DMS53 treated with DMSO at 0.1 percent for 48 hours (cell line): ENCODE results near the gene COL4A6.

ENCODE experiments used
- DNase-seq: peaks from one replicate; lab custom pipeline; 2025; ENCODE audit not compliant: unreplicated experiment; lab: John Stamatoyannopoulos, UW

The COL4A6 gene

GRCh38 chrX:108217876-108218275, 220.3 kb downstream of the COL4A6 start:
- DNase-seq = no peak

DNA sequence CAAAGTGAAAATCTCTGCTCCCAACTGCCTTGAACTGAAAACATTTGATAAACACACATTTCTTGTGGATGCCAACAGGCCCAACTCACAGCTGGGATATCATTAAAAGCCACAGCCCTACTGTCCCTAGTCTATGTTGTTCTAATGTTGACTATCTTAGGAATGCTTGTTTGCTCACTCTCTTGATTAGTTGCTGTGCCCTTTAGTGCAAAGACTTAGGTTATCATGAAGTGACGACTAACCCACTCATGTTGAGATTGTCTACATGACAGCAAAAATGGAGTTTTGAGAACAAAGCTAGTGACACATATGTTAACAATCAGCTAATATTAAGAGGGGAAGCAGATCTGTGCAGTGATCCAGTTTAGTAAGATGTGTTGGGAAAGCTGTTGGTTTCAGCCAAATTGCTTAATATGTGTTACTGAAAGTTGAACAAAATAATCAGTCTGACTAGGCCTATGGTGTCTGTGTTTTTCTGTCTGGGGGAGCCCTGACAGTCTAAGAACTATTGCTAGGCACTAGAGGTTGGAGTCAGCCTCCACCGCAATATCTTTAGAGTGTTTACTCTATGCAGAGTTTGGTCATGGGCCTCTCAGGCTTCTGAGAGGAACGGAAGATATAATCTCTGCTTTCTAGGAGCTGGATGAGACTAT, 221.2 kb downstream of the COL4A6 start:
- DNase-seq = no peak

DNA sequence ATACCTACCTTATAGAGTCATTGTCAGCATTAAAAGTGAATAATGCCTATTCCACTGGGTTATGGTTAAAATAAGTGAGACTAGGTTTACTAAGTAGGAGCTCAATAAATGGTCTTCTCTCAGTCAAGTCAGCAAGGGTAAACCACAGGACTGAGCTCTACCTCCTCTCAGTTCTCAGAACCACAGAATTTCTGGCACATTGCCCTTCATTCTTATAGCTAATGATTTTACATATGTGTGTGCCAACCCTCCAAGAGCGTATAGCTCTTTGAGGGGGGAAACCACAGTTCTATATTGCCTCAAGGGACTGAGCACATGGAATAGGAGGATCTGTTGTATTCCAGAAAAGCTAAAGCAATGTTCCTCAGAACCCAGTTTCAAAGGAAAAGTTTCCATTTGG, 221.8 kb downstream of the COL4A6 start:
- DNase-seq = no peak

DNA sequence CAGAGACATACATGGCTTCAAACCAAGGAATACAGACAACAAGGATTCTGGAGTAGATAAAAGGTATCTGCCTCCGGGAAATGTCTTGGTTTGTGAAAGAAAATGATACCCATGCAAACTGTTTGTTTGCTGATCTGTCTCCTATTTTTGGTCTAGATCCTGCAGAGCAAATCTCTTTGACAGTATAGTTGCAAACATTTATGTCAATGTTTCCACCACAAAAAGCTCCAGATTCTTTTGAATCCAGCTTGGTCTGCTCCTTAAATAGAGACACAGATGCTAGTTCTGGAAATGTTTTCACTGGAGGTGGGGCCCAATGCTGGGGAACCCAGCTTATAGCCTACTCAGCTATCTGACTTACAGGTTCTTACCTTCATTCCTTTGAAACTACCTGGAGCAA, 226.9 kb downstream of the COL4A6 start:
- DNase-seq = no peak

GRCh38 chrX:108209006-108209554, 229.1 kb downstream of the COL4A6 start:
- DNase-seq = no peak

DNA sequence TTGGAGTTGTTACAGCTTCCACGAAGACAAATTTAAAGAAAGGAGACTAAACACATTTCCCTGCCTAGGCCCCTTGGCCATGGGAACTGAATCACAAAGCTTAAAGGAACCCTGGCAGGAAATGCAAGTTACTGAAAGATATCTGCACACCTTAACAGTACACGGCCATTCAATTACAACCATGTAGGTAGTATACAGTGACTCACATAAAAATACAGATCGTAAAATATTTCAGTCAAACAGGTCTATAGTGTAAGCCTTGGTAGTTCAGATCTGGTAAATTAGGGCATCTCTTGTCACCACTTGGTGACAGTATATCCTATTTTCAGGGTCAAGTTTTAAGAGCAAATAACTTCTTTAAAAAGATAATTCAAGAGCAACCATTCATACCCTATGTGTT, 234.7 kb downstream of the COL4A6 start:
- no peak for DNase-seq

DNA sequence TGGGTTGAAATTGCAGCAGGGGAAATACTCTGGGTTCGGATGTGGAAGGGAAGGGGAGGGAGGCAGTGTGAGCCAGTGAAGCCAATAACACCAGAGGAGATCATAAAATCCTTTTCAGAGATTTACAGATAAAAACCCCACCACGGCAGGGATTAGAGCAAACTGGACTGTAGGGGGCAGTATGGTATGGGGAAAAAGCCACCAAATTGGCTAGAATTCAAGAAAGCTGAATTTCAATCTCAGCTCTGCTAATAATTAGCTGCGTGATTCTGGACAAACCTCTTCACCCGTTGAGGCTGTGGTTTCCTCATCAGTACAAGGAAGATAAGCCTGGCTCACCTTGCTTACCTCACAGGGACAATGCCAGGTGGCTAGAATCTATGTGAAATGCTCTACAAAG, 238.5 kb downstream of the COL4A6 start:
- peak; percentile 6 for DNase-seq

- DNase-seq = no peak
Observed at GRCh38 chrX:108199041-108199440, 239.2 kb downstream of the COL4A6 start.

DNA sequence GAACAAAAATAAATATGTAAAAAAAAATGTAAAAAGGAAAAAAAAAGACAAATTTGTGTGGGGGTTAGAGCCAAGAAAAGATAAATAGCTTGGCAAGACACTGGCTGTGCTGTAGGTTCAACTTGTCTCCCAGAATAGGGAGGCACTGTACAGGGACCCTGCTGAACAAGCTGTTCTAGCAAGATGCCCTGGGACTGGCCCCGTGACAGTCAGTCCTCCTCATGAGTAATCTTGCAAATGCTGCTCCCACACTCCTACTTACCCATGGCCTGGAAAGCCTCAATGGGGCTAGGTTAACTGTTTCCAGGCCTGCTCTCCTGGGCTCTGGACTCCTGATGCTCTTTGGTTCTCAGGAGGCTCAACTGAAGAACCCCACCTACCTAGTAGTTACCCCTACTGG, 239.8 kb downstream of the COL4A6 start:
- no peak for DNase-seq

DNA sequence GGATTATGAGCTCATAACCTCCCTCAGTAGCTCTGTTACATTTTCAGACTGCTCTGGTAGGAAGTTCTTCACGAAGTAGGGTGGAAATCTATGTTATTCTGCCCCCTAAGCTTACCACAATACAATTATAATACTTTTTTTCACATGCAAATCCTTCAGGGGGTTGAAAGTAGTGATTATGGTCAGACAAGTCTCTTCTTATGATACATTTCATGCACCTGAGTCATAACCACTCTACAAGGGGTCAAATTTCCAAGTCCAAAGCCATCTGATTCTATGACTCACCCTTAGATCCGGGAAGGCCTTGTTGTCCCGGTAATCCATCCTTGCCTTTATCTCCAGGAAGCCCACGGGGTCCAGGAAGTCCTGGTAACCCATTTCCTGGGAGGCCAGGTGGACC, 251.4 kb downstream of the COL4A6 start:
- DNase-seq = peak; percentile 80

- no peak for DNase-seq
Observed at GRCh38 chrX:108178143-108178498, 260.1 kb downstream of the COL4A6 start.

GRCh38 chrX:108177351-108178142, 260.7 kb downstream of the COL4A6 start:
- no peak for DNase-seq

DNA sequence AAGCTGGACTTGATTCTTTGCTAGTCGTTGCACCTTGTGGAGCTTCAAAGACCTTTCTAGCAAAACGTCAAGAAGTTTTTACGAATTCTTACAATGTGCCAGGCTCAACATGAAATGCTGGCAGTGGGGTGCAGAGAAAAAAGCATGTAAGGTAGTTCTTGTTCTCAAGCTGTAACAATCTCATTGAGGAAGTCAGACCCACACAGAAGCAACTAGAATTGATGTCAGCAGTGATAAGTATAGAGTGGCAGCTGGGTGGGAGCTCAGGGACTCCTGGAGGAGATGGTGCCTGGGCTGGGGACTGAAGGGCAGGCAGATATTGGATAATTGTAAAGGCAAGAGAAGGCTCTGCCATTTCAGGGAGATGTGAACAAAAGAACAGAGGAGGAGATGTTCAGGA, 264.3 kb downstream of the COL4A6 start:
- no peak for DNase-seq

- no peak for DNase-seq
Observed at GRCh38 chrX:108171671-108172070, 266.6 kb downstream of the COL4A6 start.

DNA sequence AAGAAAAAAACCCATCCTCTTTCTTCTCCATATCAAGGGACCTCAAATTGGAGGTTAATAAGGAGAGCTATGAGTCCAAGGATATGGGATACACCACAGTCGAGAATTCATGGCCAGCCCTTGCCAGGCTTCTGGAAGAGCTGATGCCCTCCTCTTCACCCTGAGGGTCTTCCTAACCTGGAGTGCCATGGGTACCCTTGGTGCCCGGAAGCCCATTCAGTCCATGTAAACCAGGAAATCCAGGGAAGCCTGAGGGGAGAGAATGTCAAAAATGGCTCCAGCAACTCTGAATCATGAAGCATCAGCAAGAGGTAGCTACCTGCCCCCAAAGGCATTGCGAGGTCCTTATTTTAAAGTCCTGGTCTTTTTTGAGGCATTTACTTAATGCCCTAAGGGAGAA, 268.5 kb downstream of the COL4A6 start:
- DNase-seq = no peak

DNA sequence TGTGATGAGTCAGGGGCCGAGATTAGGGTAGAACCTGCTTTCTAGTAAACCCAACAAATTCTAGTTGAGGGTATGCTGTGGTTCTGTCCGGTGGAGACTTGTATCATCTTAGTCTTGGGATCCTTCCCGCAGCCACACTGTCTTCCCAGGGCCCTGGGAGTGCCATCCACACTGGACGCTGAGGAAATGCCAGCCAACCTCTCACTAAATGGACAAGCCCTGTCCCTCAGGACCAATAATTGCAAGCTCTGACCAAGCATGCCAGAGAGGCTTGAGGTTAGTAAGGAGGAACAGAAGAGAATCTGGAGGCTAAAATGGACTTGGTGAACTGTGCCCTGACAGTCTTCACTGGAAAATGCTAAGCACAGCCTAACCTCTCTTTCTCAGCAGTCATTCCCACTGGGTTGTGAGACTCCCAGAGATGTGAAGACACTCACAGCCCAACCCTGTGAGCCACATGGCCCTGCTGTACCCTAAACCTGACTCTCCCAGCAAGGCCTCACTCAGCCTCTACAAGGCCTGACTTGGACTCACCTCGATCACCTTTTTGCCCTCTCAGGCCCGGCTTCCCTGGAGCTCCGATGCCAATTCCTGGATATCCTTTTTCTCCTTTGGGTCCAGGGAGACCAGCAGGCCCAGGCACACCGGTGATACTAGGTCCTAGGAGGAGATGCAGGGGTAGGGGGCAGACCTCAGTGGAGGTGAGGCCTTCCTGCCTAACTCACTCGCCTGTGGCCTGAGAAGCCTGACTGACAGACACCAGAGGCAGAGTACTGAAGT, 269.1 kb downstream of the COL4A6 start:
- DNase-seq = no peak

DNA sequence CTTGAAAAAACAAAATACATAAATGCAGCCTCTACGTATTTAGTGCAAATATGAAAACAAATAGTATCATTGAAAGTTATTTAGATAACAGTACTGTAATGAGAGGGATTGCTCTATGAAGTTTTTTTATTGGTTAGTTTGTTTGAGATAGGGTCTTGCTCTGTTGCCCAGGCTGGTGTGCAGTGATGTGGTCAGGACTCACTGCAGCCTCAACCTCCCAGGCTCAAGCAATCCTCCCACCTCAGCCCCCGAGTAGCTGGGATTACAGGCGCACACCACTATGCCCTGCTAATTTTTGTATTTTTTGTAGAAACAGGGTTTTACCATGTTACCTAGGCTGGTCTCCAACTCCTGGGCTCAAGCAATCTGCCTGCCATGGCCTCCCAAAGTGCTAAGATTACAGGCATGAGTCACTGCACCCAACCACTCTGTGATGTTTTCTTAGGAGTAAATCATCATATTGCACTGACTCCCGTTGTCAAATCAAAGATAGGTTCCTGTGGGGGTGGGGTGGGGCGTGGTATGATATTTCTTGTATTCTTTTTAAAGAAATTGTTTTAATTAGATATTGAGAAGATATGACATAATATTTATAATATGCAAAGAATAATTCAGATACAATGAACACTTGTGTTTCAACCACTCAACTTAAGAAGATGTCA, 270.9 kb downstream of the COL4A6 start:
- no peak for DNase-seq

- DNase-seq = peak; percentile 44
Observed at GRCh38 chrX:108165383-108166111, 272.7 kb downstream of the COL4A6 start.

DNA sequence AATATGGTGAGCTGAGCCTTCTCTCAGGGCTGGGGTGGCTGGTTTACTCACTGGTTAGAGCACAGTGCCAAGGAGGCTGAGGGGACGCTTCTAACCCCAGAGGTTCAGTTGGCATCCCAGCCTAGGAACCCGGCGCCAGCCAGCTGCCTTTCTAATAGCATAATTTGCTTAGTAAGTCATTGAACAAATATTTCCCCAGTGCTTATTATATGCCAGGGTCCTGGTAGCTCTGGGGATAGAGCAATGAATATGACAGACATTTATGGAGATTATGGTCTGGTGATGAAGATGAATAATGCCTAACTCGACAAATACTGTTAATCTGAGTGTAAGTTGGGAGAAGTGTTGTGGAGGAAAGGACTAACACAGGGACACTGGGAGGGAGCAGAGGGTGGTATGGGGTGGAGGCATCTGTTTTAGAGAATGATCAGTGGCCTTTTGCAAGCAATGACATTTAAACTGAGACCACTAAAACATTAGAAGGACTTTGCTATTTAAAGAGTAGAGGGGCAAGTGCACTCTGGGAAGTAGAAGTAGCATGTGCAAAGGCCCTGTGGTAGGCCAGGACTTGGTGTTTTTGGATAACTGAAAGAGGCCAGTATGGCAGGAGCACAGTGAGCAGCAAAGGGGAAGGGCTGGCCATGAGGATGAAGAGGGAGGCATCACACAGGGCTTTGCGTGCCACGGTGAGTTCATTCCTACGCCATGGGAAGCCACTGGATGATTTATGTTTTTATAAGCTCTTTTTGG, 274.7 kb downstream of the COL4A6 start:
- no peak for DNase-seq

DNA sequence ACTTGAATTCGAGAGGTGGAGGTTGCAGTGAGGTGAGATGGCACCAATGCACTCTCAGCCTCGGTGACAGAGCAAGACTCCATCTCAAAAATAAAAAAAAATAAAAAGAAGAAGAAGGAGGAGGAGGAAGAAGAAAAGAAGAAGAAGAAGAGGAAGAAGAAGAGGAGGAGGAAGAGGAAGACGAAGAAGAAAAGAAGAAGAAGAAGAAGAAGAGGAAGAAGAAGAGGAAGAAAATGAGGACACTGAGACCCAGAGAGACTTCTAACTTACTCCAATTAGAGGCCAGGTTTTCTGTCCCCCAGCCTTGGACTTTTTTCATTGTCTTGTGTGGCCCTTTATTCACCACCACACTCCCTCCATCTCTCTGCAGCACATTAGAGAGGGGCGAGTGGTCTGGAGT, 276.0 kb downstream of the COL4A6 start:
- no peak for DNase-seq
